ENCODE data around the gene MLLT1. TPM values are rescaled to one million over a fixed set of nuclear protein-coding genes. Genes with fewer than 3 reads are reported as not detected.

MLLT1 gene
- total and polyA plus RNA-seq, 2 of the 8 experiments (the other 6 are each of a cell fraction or from before 2014, with no cell fraction given): 18.8 to 45.1 TPM

- Histone ChIP-seq H3K14ac (ENCODE audit: insufficient read length) (no peak overlapping the region), H3K23me2 (ENCODE audit: low read depth, low read length) (no peaks in the 10 kb centered on the region)
These were observed 33.7 kb upstream of the MLLT1 start for GRCh38 chr19:6313398-6313969.

More at GRCh38 chr19:6313398-6313969, 33.7 kb upstream of the MLLT1 start:
- CTCF ChIA-PET (ENCODE audit: partially characterized antibody): interaction anchor here (0.9 to 1.2 kb wide), 2 partner anchors 14 to 94 kb away, joined by 3 read pairs; no protein-coding TSS in a partner anchor
- H2AFZ ChIP-seq (ENCODE audit: low read length): no peak overlapping the region
- peaks cover 32 to 48% of the 10 kb centered on the region in 2 experiments for H3K9me3 ChIP-seq (ENCODE audit: insufficient read depth in 2 of 2, low read depth in 1 of 2, low read length in 1 of 2)
- H3K23ac ChIP-seq (ENCODE audit: insufficient read length): no peak overlapping the region
- H3K27me3 ChIP-seq (replicated peaks in 1 of 4; ENCODE audit: control insufficient read depth in 3 of 4, extremely low read depth in 1 of 4, insufficient read depth in 3 of 4, low read length in 3 of 4): no peaks in the 10 kb centered on the region
- no peaks in the 10 kb centered on the region for H3K4me1 ChIP-seq (replicated peaks in 1 of 4; ENCODE audit: control insufficient read depth in 3 of 4, insufficient read depth in 4 of 4, low read length in 3 of 4)
- no peak overlapping the region for H4K5ac ChIP-seq (ENCODE audit: insufficient read length, low read depth, low read length)
- H3K4me2 ChIP-seq (ENCODE audit: insufficient read depth in 1 of 2, low read depth in 2 of 2, low read length in 2 of 2): no peak overlapping the region
- H4K20me1 ChIP-seq (replicated peaks in 1 of 2; ENCODE audit: control insufficient read depth in 1 of 2, insufficient read depth in 2 of 2, low read length in 2 of 2): no peaks in the 10 kb centered on the region
- H4K8ac ChIP-seq (ENCODE audit: extremely low read depth, insufficient read depth, low read length): no peak overlapping the region
- no peak overlapping the region for H2BK20ac ChIP-seq (ENCODE audit: low read length)
- no peak for TF ChIP-seq SIN3A (conservative IDR thresholded peaks at IDR 0.05 in 1 of 2, IDR thresholded peaks at IDR 0.05 in 1 of 2; ENCODE audit: low read depth in 1 of 2, low read length in 2 of 2)
- no peak for TF ChIP-seq CREB1 (IDR thresholded peaks at IDR 0.05)
- no peak for TF ChIP-seq SIX5 (IDR thresholded peaks at IDR 0.05; ENCODE audit: low read depth, low read length)
- no peak for TF ChIP-seq SRF (IDR thresholded peaks at IDR 0.05; ENCODE audit: low read depth, low read length)
- TF ChIP-seq HDAC2 (IDR thresholded peaks at IDR 0.05; ENCODE audit: borderline replicate concordance in 1 of 2, low read depth in 2 of 2, low read length in 2 of 2): no peak
- TF ChIP-seq CHD1 (IDR thresholded peaks at IDR 0.05; ENCODE audit: low read depth, low read length): no peak
- no peak for TF ChIP-seq SAP30 (IDR thresholded peaks at IDR 0.05; ENCODE audit: insufficient read depth, insufficient replicate concordance, low read length)
- TF ChIP-seq ZNF274 (IDR thresholded peaks at IDR 0.05; ENCODE audit: borderline replicate concordance, extremely low read depth, low read length): no peak
- TF ChIP-seq YY1 (IDR thresholded peaks at IDR 0.05; ENCODE audit: low read depth, low read length): no peak
- TF ChIP-seq BRCA1 (IDR thresholded peaks at IDR 0.05; ENCODE audit: low read depth, low read length): no peak
- TF ChIP-seq CEBPB (IDR thresholded peaks at IDR 0.05; ENCODE audit: low read depth, low read length): no peak
- no peak overlapping the region for H4K91ac ChIP-seq (replicated peaks; ENCODE audit: insufficient read length, low read length)
- POLR2A ChIA-PET (ENCODE audit: partially characterized antibody): interaction anchor here (0.6 kb wide), 1 partner anchor 10 kb away, joined by 3 read pairs; no protein-coding TSS in a partner anchor
- no peak overlapping the region for H2BK12ac ChIP-seq (ENCODE audit: low read depth, low read length)
- no peak overlapping the region for H2BK15ac ChIP-seq (ENCODE audit: low read length)
- H3K4ac ChIP-seq (replicated peaks; ENCODE audit: insufficient read length, low read depth, low read length): no peak overlapping the region
- FAIRE-seq (no peak), DNase-seq (ENCODE audit: low read depth in 1 of 2, low spot score in 2 of 2) (no peak)
- H3K79me1 ChIP-seq (ENCODE audit: low read depth, low read length): no peaks in the 10 kb centered on the region
- no peaks in the 10 kb centered on the region for H3K36me3 ChIP-seq (ENCODE audit: control insufficient read depth in 2 of 4, insufficient read depth in 4 of 4, low read length in 3 of 4)
- 88% methylated on average over 5 of the region's 5 CpGs; no CpG with 5 or more reads in 1 of the 2 experiments for WGBS, 2 experiments (ENCODE audit: extremely low coverage in 1 of 2, insufficient coverage in 1 of 2, insufficient read length in 1 of 2, insufficient replicate concordance in 2 of 2, low coverage in 1 of 2, low lambda C conversion rate in 2 of 2, missing lambda C conversion rate in 1 of 2)
- no peak overlapping the region for H3K56ac ChIP-seq (replicated peaks; ENCODE audit: insufficient read length, low read depth, low read length)
- no peak overlapping the region for H3K18ac ChIP-seq (ENCODE audit: extremely low read depth, low read length)
- H2BK120ac ChIP-seq (replicated peaks; ENCODE audit: low read depth, low read length): no peak overlapping the region
- no peaks in the 10 kb centered on the region for H3K79me2 ChIP-seq (ENCODE audit: control insufficient read depth in 1 of 2, insufficient read depth in 2 of 2, low read length in 2 of 2)
- H3K9ac ChIP-seq (replicated peaks in 1 of 4; ENCODE audit: extremely low read depth in 1 of 4, low read depth in 3 of 4, low read length in 3 of 4): no peak overlapping the region
- H2AK5ac ChIP-seq (ENCODE audit: low read depth, low read length): no peak overlapping the region
- no peak overlapping the region for H3K4me3 ChIP-seq (ENCODE audit: extremely low read depth in 1 of 4, insufficient read depth in 2 of 4, low read depth in 3 of 4, low read length in 4 of 4)
- no peak overlapping the region for H2BK5ac ChIP-seq (ENCODE audit: low read depth, low read length)
- no peak overlapping the region for H3K27ac ChIP-seq (ENCODE audit: low read depth, low read length)
